Measurements from ENCODE around the gene TOX2. TPM values are rescaled to one million over a fixed set of nuclear protein-coding genes. Genes with fewer than 3 reads are reported as not detected.

TOX2 gene
- polyA plus RNA-seq, 1 donor, result 2.3 TPM

DNA sequence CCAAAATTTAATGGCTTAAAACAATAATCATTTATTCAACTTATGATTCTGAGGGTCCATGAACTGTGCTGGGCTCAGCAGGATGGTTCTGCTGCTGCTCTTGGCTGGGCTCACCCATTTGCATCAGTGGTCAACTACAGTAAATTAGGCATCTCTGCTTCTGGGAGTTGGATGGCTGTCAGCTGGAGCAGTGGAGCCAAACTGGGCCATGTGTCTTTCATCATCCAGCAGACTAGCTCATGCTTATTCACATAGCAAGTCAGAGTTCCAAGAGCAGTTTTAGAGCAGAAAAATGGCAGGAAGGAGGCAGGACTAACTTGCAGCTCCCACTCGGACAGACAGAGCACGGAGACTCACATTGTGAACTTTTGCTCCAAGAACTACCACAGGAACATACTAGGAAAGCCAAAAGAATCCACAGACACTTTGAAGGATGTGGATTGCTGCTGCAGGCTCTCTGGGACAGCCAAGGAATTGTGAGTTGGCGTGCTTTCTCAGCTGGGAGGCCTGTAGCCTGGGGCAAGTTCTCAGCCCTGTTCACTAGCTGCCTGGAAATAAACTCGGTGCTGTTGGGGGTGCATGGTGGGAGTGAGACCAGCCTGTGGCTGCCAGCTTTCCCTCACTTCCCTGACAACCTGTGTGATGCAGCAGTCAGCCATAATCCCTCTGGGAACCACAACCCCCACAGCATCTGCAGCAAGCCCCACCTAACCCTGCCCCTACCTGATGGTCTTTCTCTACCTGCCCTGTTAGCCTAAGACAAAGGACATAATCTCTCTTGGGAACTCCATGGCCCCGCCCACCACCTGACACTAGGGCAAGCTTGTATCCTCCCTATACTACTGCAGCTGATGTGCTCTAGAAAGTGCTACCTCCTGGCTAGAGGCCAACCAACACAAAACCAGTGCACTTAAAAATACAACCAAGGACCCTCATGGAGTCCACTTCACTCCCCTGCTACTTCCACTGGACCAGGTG lies 143.3 kb downstream of the TOX2 start:
- DNase-seq (ENCODE audit: low read depth), result no peak

- DNase-seq (ENCODE audit: low read depth), result no peak
Measured at GRCh38 chr20:44064501-44065400, 150.1 kb downstream of the TOX2 start.

- no peak for DNase-seq (ENCODE audit: low read depth)
Measured at GRCh38 chr20:44065401-44066340, 151.0 kb downstream of the TOX2 start.

- no peak for DNase-seq (ENCODE audit: low read depth)
Measured at GRCh38 chr20:44066645-44067606, 152.3 kb downstream of the TOX2 start.

DNA sequence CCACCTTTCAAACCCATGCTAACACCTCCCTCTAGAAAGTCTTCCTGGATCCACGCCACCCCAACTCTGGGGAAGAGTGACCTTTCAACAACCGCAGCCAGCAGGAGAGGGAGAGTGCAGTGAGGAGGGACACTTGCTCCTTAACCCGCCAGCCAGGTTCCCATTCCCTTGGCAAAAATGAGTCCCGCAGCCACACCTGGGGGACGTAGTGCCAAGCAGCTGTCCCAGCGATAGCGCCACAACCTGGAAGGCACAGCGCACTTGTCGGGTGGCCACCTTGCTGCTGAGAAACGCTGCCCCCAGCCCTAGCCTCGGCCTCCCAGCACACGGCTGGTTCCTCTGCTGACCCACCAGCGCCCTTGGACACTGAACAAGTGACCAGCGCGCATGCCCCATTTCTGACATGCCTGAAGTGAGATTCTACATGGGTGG lies 153.0 kb downstream of the TOX2 start:
- DNase-seq (ENCODE audit: low read depth), result no peak

- no peak for DNase-seq (ENCODE audit: low read depth)
Measured at GRCh38 chr20:44068316-44069201, 153.9 kb downstream of the TOX2 start.

GRCh38 chr20:44069203-44070011 lies 154.8 kb downstream of the TOX2 start:
- DNase-seq (ENCODE audit: low read depth), result no peak

DNA sequence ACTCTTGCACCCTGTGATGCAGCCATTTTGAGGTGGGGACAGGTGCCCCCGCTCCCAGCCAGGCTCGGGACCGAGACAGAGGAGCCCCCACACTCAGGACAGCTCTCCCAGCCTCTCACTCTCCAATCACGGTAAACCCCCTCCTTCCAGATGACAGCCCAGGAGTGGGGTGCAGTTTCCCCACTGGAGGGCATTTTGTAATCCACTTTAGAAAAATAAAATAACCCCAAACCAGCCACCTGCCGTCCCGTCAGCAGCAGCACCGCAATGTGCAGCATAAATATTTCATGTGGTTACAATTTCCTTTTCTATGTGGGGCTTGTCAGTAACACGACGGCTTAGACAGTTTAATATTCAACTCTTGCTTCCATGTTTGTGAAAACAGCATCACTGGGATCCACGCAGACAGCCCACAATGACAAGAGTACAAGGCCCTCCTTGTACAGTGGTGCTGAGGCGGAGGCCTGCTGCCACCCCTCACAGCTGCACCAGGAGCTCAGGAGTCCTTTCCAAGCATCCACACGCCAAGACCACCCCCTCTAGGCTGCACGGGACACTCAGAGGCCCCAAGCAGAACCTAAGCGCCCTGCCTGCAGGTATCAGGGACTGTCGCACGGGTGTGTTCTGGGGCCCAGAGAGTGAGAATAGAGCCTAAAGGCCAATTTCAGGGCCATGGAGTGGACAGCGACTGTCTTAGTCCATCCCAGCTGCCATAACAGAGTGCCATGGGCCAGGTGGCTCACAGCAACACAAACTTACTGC lies 155.7 kb downstream of the TOX2 start:
- no peak for DNase-seq (ENCODE audit: low read depth)

DNA sequence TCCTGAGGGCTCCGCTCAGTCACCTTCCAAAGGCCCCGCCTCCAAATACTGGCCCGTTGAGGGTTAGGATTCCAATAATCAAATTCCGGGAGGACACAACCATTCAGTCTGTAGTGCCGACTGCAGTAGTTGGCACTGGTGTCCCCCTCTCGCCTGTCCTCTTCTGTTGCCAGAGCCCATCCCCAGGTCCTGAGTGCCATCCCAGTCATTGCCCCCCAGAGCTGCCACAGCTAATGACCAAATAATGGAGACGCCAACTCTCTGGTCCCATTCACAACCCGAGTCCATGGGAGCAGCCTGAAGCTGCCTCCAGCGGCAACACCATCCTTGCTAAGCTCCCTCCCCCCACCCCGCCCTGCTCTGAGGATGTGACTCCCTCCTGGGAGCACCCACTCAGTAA lies 156.4 kb downstream of the TOX2 start:
- DNase-seq (ENCODE audit: low read depth), result no peak

GRCh38 chr20:44071526-44072111 lies 157.0 kb downstream of the TOX2 start:
- DNase-seq (ENCODE audit: low read depth), result no peak

DNA sequence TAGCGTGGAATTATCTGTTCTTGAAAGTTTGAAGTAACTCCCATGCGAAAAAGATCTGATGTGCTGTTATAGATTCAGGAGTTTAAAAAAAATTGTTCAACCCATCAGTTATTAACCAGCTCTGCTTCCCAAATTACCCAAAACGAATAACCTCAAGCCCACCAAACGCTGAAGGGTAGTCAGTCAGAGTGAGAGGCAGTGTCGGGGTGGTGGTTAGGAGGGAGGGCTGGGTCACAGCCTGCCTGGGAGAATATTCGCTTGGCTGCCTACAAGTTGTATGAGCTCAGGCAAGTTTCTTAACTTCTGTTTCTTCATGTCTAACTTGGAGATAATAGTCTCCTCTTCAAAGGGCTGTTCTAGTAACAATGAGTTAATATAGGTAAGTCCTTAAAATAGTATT lies 157.7 kb downstream of the TOX2 start:
- DNase-seq (ENCODE audit: low read depth), result no peak

GRCh38 chr20:44073011-44073674 lies 158.5 kb downstream of the TOX2 start:
- no peak for DNase-seq (ENCODE audit: low read depth)

DNA sequence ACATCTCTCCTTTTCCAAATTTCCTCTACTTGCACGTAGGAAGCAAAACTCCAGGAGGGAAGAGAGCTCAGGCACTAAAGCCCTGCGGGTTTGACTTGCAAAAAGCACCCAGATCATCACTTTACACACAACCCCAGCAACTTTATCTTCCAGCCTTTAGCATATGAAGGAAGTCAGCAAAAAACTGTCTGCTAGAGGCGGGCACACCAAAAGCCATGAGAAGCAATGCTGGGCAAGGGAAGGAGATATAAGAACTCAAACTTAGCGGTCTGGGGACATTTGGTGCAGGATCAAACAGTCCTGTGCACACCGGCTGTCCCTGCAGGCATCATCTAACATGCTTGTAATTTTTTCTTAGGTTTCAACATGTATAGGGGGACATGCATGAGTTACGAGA lies 159.0 kb downstream of the TOX2 start:
- DNase-seq (ENCODE audit: low read depth), result no peak

GRCh38 chr20:44074252-44075151 lies 159.8 kb downstream of the TOX2 start:
- DNase-seq (ENCODE audit: low read depth), result no peak

GRCh38 chr20:44075191-44075949 lies 160.7 kb downstream of the TOX2 start:
- no peak for DNase-seq (ENCODE audit: low read depth)
